ENCODE data around the gene LGMN.

LGMN gene

DNA sequence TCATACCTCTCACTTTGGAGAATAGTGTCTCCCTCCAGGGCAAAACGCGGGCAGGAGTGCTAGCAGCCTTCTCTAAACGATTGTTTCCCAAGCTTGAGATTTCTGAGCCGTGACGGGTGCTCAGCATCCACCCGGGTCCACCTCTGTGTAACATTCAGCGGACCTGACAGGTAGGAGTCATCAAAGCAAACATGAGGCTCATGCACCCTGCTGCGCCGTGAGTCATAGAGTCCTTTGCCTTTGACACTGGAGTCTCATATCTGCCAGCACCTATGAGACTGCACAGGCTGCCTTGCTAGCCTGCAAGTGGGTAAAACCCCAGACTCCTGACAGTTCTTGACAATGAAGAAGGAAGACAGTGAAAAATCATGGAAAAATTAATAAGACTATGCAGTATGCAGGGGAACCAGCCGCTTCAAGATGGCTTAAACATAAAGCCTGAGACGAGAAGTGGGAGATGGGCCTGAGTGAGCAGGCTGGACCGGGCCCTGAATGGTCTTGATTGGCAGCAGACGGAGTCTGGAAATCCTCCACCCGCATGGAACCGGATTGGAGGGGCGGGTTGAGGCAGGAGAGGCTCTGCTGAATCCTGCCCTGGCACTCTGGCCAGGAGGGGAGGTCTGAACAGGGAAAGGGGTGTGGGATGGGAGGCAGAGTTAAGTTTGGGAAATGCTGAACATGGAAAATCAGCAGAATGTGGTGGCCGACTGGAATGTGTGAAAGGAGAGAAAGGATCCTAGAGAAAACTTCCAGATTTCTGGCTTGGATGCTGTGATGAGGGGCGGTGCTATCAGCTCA is 54.2 kb downstream of the LGMN start:
- TF ChIP-seq CTCF (IDR thresholded peaks at IDR 0.05): no peak

DNA sequence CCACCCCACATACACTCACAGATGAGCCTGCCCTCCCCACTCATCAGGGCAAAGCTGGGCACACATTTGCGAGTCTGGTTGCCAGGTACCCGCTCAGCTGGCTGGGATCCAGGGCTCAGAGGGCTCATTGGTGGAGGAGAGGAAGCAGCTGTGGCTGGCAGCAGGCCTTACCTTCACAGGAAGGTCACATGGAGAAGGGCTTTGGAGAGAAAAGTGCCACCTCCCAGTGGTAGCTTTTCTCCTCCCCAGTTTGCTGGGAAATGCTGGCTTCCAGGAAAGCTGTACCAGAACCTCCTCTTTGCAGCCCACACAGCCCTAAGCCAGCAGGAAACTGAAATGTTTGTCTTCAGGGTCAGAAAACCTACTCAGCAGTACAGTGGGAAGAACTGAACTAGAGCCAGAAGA is 55.6 kb downstream of the LGMN start:
- no peak for TF ChIP-seq CTCF (IDR thresholded peaks at IDR 0.05)

DNA sequence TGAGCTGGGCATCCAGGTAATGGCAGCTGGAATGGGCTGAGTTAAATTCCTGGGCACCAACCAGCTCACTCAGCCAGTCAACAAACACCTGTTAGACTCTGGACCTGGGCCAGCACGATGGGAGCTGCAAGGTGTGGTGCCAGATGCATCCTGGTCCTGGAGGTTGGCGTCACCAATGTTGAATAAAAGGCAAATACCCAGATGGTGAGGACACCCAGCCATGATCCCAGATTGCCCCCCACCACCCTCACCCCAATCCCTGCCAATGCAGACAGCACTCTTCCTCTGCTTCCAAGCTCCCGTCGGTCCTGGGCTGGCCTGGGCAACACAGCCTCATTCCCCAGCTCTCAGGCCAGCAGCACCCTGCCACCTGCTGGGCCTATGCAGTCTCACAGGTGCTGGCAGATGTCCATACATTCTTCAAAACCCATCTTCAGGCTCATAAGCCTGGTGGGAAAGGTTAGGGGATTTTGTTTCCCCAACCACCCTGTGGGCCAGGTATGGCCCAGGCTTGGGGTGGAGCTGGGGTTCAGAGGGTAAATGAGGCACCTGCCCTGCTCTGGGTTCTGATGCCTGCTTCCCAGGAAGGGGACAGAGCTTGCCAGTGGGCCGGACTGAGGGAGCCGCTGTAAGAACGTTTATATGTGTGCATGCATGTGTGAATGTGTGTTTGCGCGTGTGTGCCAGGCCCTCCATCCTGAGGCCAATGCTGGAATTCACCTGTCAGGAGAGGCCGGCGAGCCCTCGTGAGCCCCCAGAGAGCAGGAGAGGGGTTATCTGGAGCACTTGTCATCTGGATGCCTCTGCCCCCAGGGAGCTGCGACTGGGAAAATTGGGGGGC is 58.0 kb downstream of the LGMN start:
- peak; percentile 89 for TF ChIP-seq CTCF (IDR thresholded peaks at IDR 0.05)

DNA sequence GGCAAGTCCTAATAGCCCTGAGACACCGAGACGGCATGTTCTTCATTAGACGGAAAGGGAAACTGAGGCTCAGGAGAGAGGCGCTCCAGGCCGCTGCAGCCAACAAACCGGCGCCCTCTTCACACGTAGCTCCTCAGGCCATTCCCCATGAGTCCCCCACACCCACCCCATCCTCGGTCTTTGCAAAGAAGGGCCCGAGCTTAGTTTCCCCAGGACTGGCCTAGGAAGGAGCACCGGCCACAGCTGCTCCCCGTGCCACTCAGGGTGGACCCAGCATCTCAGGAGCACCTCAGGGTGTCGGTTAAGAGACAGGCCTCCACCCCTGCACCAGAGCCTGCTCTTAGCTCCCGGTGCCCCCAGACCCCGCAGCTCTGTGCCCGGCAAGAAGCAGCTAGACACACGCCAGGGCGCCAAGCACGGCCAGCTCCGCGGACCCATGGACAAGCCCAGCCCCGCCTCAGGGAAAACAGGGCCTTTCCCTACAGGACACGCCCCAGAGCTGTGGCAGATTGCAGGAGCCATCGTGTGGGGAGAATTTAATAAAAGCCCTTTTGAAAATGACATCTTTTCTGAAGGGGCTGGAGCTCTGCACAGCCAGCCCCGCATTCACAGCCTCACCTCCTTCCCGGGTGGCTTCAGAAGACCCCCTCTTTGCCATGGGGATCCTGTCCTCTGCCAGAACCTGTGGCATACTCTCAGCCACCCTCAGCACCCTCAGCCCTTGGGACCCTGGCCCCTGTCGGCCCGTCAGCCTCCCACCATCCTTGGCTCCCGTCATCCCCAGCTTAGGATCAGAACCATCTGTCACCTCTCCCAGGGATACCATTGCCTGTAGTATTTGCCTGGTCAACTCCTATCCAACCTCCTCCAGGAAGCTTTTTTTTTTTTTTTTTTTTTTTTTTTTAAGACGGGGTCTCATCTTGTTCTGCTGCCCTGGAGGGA is 59.7 kb downstream of the LGMN start:
- no peak for TF ChIP-seq CTCF (IDR thresholded peaks at IDR 0.05)

DNA sequence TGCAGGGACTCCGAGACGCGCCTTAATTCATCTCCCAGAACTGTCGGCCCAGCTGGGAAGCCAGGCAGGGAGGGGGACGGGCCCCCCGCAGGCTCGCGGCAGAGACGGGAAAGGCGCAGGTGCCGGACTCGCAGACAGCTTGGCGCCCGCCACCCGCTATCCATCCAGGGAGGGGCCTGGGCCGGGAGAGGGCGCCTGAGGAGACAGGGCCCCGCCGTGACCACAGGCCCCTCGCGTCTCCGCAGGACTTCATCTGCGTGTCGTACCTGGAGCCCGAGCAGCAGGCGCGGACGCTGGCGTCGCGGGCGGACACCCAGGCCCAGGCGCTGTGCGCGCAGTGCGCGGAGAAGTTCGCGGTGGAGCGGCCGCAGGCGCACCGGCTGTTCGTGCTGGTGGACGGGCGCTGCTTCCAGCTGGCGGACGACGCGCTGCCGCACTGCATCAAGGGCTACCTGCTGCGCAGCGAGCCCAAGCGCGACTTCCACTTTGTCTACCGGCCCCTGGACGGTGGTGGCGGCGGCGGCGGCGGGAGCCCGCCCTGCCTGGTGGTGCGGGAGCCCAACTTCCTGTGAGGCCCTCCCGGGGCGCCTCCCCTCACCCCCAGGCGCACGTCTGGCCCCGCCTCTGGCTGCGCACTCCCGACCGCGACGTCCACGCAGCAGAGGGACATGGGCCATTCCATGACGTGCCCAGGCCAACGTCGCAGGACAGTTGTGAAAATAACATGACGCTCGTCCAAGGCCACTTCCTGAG is 60.6 kb downstream of the LGMN start:
- no peak for TF ChIP-seq CTCF (IDR thresholded peaks at IDR 0.05)

GRCh38 chr14:92686900-92687427 is 61.5 kb downstream of the LGMN start:
- TF ChIP-seq CTCF (IDR thresholded peaks at IDR 0.05): peak; percentile 95

All from LNCAP (cell line).